Measurements from ENCODE around the gene RNF214. TPM values are rescaled to one million over a fixed set of nuclear protein-coding genes. Genes with fewer than 3 reads are reported as not detected.

The RNF214 gene
- total RNA-seq, 1 experiment from 2014 or later, result 7.4 TPM

GRCh38 chr11:117221775-117222517, 10.5 kb upstream of the RNF214 start:
- Histone ChIP-seq H3K79me2 (ENCODE audit: low read length) (no peaks in the 10 kb centered on the region), H3K9me3 (ENCODE audit: low read length) (no peaks in the 10 kb centered on the region), H3F3A (ENCODE audit: low read length, unreplicated experiment) (peaks cover 6% of the 10 kb centered on the region), H3K9me2 (replicated peaks; ENCODE audit: low read length) (no peaks in the 10 kb centered on the region), H3K4me1 (ENCODE audit: insufficient read depth, low read length) (peaks cover 14% of the 10 kb centered on the region), H3K4me2 (ENCODE audit: low read length) (peak overlapping the region; percentile 45), H3K4me3 (ENCODE audit: low read length) (no peak overlapping the region), H3K27ac (ENCODE audit: low read length) (peak overlapping the region; percentile 25), H3K27me3 (ENCODE audit: low read length) (no peaks in the 10 kb centered on the region), H3K9ac (ENCODE audit: low read length) (no peak overlapping the region), H3K36me3 (ENCODE audit: low read depth, low read length) (peaks cover 45% of the 10 kb centered on the region; the same call in 1 of the 2 replicates), H2AFZ (ENCODE audit: low read length) (no peak overlapping the region), H4K20me1 (ENCODE audit: low read length) (no peaks in the 10 kb centered on the region)
- peak; percentile 82 for DNase-seq
- intact Hi-C loops (cut with micrococcal nuclease), result no loop called here
- CTCF ChIA-PET, result interaction anchor here (0.5 to 1.1 kb wide), 4 partner anchors 41 to 1567 kb away, joined by 3 to 9 read pairs (median 4); no protein-coding TSS in a partner anchor
- TF ChIP-seq EZH2 (IDR thresholded peaks at IDR 0.05; ENCODE audit: low read length, unreplicated experiment), result no peak
- TF ChIP-seq EZH2phosphoT487 (IDR thresholded peaks at IDR 0.05; ENCODE audit: borderline replicate concordance, low read length), result no peak
- TF ChIP-seq, protein P1, sequence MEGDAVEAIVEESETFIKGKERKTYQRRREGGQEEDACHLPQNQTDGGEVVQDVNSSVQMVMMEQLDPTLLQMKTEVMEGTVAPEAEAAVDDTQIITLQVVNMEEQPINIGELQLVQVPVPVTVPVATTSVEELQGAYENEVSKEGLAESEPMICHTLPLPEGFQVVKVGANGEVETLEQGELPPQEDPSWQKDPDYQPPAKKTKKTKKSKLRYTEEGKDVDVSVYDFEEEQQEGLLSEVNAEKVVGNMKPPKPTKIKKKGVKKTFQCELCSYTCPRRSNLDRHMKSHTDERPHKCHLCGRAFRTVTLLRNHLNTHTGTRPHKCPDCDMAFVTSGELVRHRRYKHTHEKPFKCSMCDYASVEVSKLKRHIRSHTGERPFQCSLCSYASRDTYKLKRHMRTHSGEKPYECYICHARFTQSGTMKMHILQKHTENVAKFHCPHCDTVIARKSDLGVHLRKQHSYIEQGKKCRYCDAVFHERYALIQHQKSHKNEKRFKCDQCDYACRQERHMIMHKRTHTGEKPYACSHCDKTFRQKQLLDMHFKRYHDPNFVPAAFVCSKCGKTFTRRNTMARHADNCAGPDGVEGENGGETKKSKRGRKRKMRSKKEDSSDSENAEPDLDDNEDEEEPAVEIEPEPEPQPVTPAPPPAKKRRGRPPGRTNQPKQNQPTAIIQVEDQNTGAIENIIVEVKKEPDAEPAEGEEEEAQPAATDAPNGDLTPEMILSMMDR (conservative IDR thresholded peaks at IDR 0.05; ENCODE audit: low read depth, low read length), result peak; percentile 37; the same call in 1 of the 2 replicates
- BruUV-seq (replicated peaks), result no TSS peak
- peak; percentile 78 for ATAC-seq
- POLR2A ChIA-PET (ENCODE audit: unreplicated experiment), result interaction anchor here (0.6 kb wide), 1 partner anchor 36 kb away, joined by 3 read pairs; no protein-coding TSS in a partner anchor

GRCh38 chr11:117222991-117223740, 9.3 kb upstream of the RNF214 start:
- POLR2A ChIA-PET (ENCODE audit: unreplicated experiment), result no interaction called here
- no TSS peak for BruUV-seq (replicated peaks)
- CTCF ChIA-PET, result interaction anchor here (0.6 kb wide), 1 partner anchor 43 kb away, joined by 6 read pairs; no protein-coding TSS in a partner anchor

More at GRCh38 chr11:117222991-117223740, 9.3 kb upstream of the RNF214 start:
- Histone ChIP-seq H4K20me1 (ENCODE audit: low read length) (no peaks in the 10 kb centered on the region), H3K27ac (ENCODE audit: low read length) (no peak overlapping the region), H3K36me3 (ENCODE audit: low read depth, low read length) (peaks cover 38% of the 10 kb centered on the region; the same call in 1 of the 2 replicates), H3K79me2 (ENCODE audit: low read length) (no peaks in the 10 kb centered on the region), H3F3A (ENCODE audit: low read length, unreplicated experiment) (peaks cover 6% of the 10 kb centered on the region), H3K9me2 (replicated peaks; ENCODE audit: low read length) (no peaks in the 10 kb centered on the region), H3K9me3 (ENCODE audit: low read length) (no peaks in the 10 kb centered on the region), H3K4me3 (ENCODE audit: low read length) (no peak overlapping the region), H3K9ac (ENCODE audit: low read length) (no peak overlapping the region), H3K4me2 (ENCODE audit: low read length) (no peak overlapping the region), H3K27me3 (ENCODE audit: low read length) (no peaks in the 10 kb centered on the region), H2AFZ (ENCODE audit: low read length) (no peak overlapping the region), H3K4me1 (ENCODE audit: insufficient read depth, low read length) (peaks cover 14% of the 10 kb centered on the region)
- TF ChIP-seq, protein P1 (conservative IDR thresholded peaks at IDR 0.05; ENCODE audit: low read depth, low read length), result no peak
- no peak for TF ChIP-seq EZH2 (IDR thresholded peaks at IDR 0.05; ENCODE audit: low read length, unreplicated experiment)
- no peak for TF ChIP-seq EZH2phosphoT487 (IDR thresholded peaks at IDR 0.05; ENCODE audit: borderline replicate concordance, low read length)
- DNase-seq (no peak), ATAC-seq (no peak)
- intact Hi-C loops (cut with micrococcal nuclease), result no loop called here

All from PC-3 (cell line).